Glutamatergic neuron (in vitro differentiated cells): ENCODE results near the gene C17orf100. TPM values are rescaled to one million over a fixed set of nuclear protein-coding genes. Genes with fewer than 3 reads are reported as not detected.
A peak's percentile ranks its signal among the peaks of the same experiment; 100 is the strongest.

Source experiments
- DNase-seq: peaks from one replicate; pipeline ENCODE4 v3.0.0; 2022
- H3K27ac Mint-ChIP-seq: one replicate; pipeline ENCODE4 v1.8.0; 2020; ENCODE audit warnings: mild to moderate bottlenecking, mixed read lengths, inconsistent platforms; ENCODE audit not compliant: unreplicated experiment
- H3K27me3 Mint-ChIP-seq: one replicate; pipeline ENCODE4 v1.8.0; 2020; ENCODE audit warnings: mild to moderate bottlenecking, moderate library complexity, mixed read lengths, inconsistent platforms; ENCODE audit not compliant: unreplicated experiment
- H3K36me3 Mint-ChIP-seq: one replicate; pipeline ENCODE4 v1.8.0; 2020; ENCODE audit warnings: mild to moderate bottlenecking, mixed read lengths, inconsistent platforms; ENCODE audit not compliant: unreplicated experiment
- H3K4me1 Mint-ChIP-seq: one replicate; pipeline ENCODE4 v1.8.0; 2020; ENCODE audit warnings: mild to moderate bottlenecking, low read depth, mixed read lengths, inconsistent platforms; ENCODE audit not compliant: unreplicated experiment
- H3K4me3 Mint-ChIP-seq: one replicate; pipeline ENCODE4 v1.8.0; 2020; ENCODE audit warnings: mild to moderate bottlenecking, mixed read lengths, inconsistent platforms; ENCODE audit not compliant: unreplicated experiment
- H3K9me3 Mint-ChIP-seq: one replicate; pipeline ENCODE4 v1.8.0; 2020; ENCODE audit warnings: mild to moderate bottlenecking, moderate library complexity, mixed read lengths, inconsistent platforms; ENCODE audit not compliant: unreplicated experiment
- CTCF ChIP-seq: fragments of 200-600 bp; sonication (generic); IDR thresholded peaks from one replicate; pipeline ENCODE4 v1.5.0; 2021; ENCODE audit not compliant: partially characterized antibody, unreplicated experiment
- total RNA-seq: library from RNA; stranded (reverse); fragmentation: NEBNext Ultra II Directional; extraction: Animal tissue kit (Norgen Biotek cat#: 25700); gene quantifications from one replicate; pipeline ENCODE4 v1.2.1, GENCODE V29; 2021; ENCODE audit not compliant: unreplicated experiment

The C17orf100 gene
- total RNA-seq, 1 donor from 2014 or later, result 4.6 TPM

GRCh38 chr17:6640536-6641246 is 10.9 kb upstream of the C17orf100 start, which contains the start of the genes KIAA0753 and TXNDC17:
TSS of gene KIAA0753 (minus strand) at chr17:6640711. CDS start at chr17:6635103, 5,608 bp downstream.
TSS of gene TXNDC17 (plus strand) at chr17:6641060. CDS start at chr17:6641083, 23 bp downstream.
- Mint-ChIP-seq H3K4me1 (peaks cover 3% of the 10 kb centered on the region), H3K4me3 (peak within 1 kb of the TSS; percentile 97), H3K27ac (peak within 1 kb of the TSS; percentile 87), H3K27me3 (peaks cover 10% of the 10 kb centered on the region), H3K9me3 (no peaks in the 10 kb centered on the region), H3K36me3 (no peaks in the 10 kb centered on the region)
- TF ChIP-seq CTCF, result no peak
- peak; percentile 95 for DNase-seq

GRCh38 chr17:6641247-6641863 is 10.2 kb upstream of the C17orf100 start:
- no peak for TF ChIP-seq CTCF
- peaks cover 3% of the 10 kb centered on the region for H3K4me1 Mint-ChIP-seq
- no peak for DNase-seq
- H3K4me3 Mint-ChIP-seq, result peak overlapping the region; percentile 97
- no peaks in the 10 kb centered on the region for H3K9me3 Mint-ChIP-seq
- H3K27ac Mint-ChIP-seq, result peak overlapping the region; percentile 87
- H3K36me3 Mint-ChIP-seq, result no peaks in the 10 kb centered on the region
- H3K27me3 Mint-ChIP-seq, result peaks cover 10% of the 10 kb centered on the region

GRCh38 chr17:6642592-6642991 is 9.0 kb upstream of the C17orf100 start:
- Mint-ChIP-seq H3K27ac (no peak overlapping the region), H3K4me1 (peaks cover 3% of the 10 kb centered on the region), H3K27me3 (peaks cover 10% of the 10 kb centered on the region), H3K36me3 (no peaks in the 10 kb centered on the region), H3K9me3 (no peaks in the 10 kb centered on the region), H3K4me3 (peak overlapping the region; percentile 72)
- no peak for TF ChIP-seq CTCF
- no peak for DNase-seq

GRCh38 chr17:6643451-6644125 is 8.0 kb upstream of the C17orf100 start:
- DNase-seq, result no peak
- peaks cover 6% of the 10 kb centered on the region for H3K27me3 Mint-ChIP-seq
- no peaks in the 10 kb centered on the region for H3K36me3 Mint-ChIP-seq
- no peak overlapping the region for H3K4me3 Mint-ChIP-seq
- no peak overlapping the region for H3K27ac Mint-ChIP-seq
- TF ChIP-seq CTCF, result no peak
- peaks cover 5% of the 10 kb centered on the region for H3K4me1 Mint-ChIP-seq
- no peaks in the 10 kb centered on the region for H3K9me3 Mint-ChIP-seq
